LNCaP clone FGC (cell line): ENCODE measurements around the gene SP2.

ENCODE experiments used
- DNase-seq: peaks from one replicate; pipeline ENCODE4 v3.0.0-alpha.2; 2011; ENCODE audit warnings: low read depth
- H3K4me3 ChIP-seq: 2 replicates; pipeline ENCODE4 v1.5.1; 2011; ENCODE audit warnings: mild to moderate bottlenecking, low read depth, low read length, control low read depth
- TF ChIP-seq, protein P1 (sequence below): IDR thresholded peaks from 2 replicates; pipeline ENCODE4 v1.5.1; 2012; ENCODE audit warnings: mild to moderate bottlenecking; ENCODE audit not compliant: control insufficient read depth, insufficient read depth; ENCODE audit errors: extremely low read depth

The SP2 gene

DNA sequence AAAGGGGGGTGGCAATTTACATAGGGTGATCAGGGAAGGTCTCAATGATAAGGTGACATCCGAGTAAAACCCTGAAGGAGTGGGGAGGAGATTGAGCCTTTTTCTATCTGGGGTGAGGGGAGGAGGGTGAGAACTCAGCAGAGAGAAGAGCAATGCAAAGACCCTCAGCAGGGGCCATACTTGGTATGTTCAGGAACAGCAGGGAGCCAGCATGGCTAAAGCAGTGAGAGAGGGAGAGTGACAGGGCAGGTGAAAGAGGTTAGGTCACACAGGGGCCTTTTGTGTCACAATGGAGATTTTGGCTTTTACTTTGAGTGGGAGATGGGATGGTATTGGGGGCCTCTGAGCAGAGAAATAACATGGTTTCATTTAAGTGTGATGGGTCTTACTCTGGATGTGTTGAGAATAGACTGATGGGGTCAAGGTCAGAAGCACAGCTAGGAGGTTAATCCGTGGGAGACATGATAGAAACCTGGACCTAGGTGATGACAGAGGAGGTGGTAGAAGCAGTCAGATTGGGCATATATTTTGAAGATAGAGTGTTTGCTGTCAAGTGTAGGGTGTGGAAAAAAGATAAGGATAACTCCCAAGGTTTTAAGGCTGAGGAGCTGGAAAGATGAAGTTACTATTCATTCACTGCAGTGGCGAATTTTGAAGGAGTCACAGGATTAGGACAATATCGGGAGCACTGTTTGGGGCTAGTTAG, 6.2 kb downstream of the SP2 start:
- TF ChIP-seq, protein P1, sequence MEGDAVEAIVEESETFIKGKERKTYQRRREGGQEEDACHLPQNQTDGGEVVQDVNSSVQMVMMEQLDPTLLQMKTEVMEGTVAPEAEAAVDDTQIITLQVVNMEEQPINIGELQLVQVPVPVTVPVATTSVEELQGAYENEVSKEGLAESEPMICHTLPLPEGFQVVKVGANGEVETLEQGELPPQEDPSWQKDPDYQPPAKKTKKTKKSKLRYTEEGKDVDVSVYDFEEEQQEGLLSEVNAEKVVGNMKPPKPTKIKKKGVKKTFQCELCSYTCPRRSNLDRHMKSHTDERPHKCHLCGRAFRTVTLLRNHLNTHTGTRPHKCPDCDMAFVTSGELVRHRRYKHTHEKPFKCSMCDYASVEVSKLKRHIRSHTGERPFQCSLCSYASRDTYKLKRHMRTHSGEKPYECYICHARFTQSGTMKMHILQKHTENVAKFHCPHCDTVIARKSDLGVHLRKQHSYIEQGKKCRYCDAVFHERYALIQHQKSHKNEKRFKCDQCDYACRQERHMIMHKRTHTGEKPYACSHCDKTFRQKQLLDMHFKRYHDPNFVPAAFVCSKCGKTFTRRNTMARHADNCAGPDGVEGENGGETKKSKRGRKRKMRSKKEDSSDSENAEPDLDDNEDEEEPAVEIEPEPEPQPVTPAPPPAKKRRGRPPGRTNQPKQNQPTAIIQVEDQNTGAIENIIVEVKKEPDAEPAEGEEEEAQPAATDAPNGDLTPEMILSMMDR, result no peak
- DNase-seq, result no peak
- H3K4me3 ChIP-seq, result no peak overlapping the region

DNA sequence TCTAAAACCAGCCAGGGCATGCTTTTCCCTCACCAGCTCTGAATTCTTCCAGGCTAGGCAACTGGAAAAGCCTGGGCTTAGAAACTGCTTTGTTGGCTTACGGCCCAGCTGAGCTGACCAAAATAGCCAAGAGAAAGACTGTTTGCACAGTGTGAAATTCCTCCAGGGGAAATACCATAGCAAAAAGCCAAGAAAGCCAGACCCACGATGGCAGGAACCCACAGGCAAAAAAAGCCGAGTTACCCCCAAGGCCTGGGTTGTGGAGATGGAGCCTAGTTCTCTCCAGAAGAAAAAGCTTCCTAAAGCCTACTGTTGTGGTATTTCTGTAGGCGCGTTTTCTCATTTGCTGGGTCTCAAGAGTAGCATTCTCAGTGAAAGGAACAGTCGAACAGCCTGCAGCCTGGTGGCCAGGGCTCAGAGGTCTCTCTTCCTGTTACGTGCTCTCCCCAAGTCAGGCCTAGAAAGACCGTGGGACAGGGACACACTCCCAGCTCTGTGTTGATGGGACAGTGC, 9.2 kb downstream of the SP2 start:
- TF ChIP-seq, protein P1, result no peak
- DNase-seq, result no peak
- no peak overlapping the region for H3K4me3 ChIP-seq

DNA sequence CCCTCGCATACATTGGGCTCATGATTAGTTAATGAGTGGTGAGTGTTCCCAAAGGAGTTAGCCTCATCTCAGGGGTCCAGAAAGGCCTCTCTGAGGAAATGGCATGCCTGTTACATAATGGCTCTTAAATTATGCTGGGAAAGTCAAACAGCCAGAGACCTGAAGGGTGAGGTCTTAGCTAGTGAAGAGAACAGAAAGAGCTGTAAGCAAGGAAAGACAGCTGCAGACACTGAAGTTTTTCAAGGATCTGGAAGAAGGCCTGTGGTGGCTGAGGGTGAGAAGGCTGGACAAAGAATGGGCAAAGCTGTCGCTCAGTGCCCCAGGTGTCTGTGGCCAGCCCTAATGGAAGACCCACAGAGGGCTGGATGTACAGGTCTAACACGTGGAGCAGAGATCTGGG, 10.4 kb downstream of the SP2 start:
- no peak overlapping the region for H3K4me3 ChIP-seq
- DNase-seq, result no peak
- TF ChIP-seq, protein P1, result no peak

DNA sequence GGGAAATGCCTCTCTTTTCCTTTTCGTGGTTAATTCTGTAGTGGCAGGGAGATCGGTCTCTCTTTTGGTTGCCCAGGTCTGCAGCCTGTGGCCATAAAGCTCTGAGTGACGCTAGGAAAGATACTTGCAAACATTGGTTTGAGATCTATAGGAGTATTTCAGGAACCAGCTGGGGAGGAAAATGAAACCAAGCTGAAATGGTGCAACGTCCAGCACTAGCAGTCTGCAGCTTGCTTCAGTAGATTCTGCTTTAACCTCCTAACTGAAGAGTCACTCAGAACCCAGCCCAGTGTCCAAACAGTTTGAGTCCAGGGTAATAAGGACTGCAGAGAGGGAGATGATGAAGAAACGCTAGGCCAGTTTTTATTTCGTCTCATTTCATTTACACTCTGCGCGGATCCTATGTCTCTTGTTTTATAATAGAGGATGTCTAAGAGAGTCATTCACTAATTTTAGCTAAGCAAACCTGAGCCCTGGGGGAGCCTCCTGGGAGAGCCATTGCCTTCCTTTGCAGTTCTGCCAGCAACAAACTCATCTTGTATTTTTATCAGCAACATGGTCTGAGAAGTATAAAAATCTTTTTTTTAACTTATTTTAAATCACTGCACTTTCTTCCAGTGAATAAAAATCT, 12.0 kb downstream of the SP2 start:
- DNase-seq, result no peak
- no peak overlapping the region for H3K4me3 ChIP-seq
- TF ChIP-seq, protein P1, result no peak

DNA sequence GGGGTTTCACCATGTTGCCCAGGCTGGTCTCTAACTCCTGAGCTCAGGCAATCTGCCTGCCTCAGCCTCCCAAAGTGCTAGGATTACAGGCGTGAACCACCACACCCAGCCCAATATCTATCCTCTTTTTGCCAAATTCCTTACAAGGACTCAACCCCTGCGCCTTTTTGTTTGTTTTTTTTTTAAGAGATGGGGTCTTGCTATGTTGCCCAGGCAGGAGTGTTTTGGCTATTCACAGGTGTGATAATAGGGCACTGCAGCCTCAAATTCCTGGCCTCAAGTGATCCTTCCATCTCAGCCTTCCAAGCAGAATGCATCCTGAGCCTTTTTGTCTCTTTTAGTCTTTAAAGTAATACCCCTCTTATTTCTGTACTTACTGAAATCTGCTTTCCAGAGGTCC, 17.0 kb downstream of the SP2 start:
- DNase-seq, result no peak
- TF ChIP-seq, protein P1, result no peak
- no peak overlapping the region for H3K4me3 ChIP-seq

DNA sequence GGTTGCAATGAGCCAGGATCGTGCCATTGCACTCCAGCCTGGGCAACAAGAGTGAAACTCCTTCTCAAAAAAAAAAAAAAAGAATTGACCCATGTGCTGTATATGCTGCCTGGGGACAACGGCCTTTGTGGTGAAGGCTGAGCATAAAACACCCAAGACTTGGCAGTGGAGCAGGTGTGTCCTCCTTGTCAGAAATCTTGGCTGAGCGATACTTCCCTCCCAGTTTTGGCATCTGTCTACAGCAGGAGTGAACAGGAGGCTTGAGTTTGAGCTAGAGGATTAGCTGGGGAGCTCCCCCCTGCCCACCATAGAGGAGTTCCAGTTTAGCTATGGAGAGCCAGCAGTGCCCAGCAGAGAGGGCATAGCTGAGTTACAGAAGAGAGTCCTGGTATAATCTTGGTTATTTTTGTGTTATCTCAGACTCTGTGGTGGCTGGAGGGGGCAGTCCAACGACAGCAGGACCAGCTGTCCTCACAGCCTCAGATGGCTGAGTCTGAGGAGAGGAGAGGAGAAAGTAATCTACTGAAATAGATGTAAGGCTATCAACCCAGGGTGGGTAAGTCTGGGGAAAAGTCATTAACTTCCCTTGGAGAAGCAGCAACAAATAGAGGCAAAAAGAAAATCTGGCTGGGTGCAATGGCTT, 18.4 kb downstream of the SP2 start:
- no peak for DNase-seq
- no peak overlapping the region for H3K4me3 ChIP-seq
- TF ChIP-seq, protein P1, result no peak
